NB4 (cell line): Measurements from ENCODE around the gene ASAP2.

Source experiments
- CTCF ChIP-seq: IDR thresholded peaks from one replicate; pipeline ENCODE4 v1.5.1; 2012; ENCODE audit warnings: low read depth, low read length
- POLR2A ChIP-seq: IDR thresholded peaks from 2 replicates; pipeline ENCODE4 v1.6.1; 2011; ENCODE audit warnings: mild to moderate bottlenecking; ENCODE audit not compliant: insufficient read length; ENCODE audit errors: extremely low read depth

GRCh38 chr2:9288681-9289338 lies 82.2 kb downstream of the ASAP2 start:
- TF ChIP-seq POLR2A (no peak), CTCF (no peak)
